Sigmoid colon (tissue), 4 donors: ENCODE measurements around the gene SIK3.

Experiments used
- EP300 ChIP-seq, 4 donors: sonication (generic); formaldehyde crosslinking; IDR thresholded peaks; one replicate each; pipeline ENCODE4 v1.6.1; 2017; ENCODE audit warnings: antibody characterized with exemption in 4 of 4
- POLR2A ChIP-seq, 2 donors: fragments of 450-650 bp; IDR thresholded peaks; one replicate each; pipeline ENCODE4 v1.6.1; 2016; ENCODE audit warnings: antibody characterized with exemption in 2 of 2, mild to moderate bottlenecking in 2 of 2, moderate library complexity in 2 of 2
- TF ChIP-seq, protein P1 (sequence below), 4 experiments: fragments of 450-650 bp in 3 of 4; fragments of 200-600 bp in 1 of 4; IDR thresholded peaks; one replicate each; pipeline ENCODE4 v1.5.1; 2016 to 2019; ENCODE audit warnings: antibody characterized with exemption in 4 of 4, mild to moderate bottlenecking in 3 of 4, moderate library complexity in 2 of 4

GRCh38 chr11:116950210-116950609, 148.0 kb downstream of the SIK3 start:
- TF ChIP-seq, protein P1, sequence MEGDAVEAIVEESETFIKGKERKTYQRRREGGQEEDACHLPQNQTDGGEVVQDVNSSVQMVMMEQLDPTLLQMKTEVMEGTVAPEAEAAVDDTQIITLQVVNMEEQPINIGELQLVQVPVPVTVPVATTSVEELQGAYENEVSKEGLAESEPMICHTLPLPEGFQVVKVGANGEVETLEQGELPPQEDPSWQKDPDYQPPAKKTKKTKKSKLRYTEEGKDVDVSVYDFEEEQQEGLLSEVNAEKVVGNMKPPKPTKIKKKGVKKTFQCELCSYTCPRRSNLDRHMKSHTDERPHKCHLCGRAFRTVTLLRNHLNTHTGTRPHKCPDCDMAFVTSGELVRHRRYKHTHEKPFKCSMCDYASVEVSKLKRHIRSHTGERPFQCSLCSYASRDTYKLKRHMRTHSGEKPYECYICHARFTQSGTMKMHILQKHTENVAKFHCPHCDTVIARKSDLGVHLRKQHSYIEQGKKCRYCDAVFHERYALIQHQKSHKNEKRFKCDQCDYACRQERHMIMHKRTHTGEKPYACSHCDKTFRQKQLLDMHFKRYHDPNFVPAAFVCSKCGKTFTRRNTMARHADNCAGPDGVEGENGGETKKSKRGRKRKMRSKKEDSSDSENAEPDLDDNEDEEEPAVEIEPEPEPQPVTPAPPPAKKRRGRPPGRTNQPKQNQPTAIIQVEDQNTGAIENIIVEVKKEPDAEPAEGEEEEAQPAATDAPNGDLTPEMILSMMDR (IDR thresholded peaks at IDR 0.05), result no peak
- TF ChIP-seq EP300 (IDR thresholded peaks at IDR 0.05) (no peak), POLR2A (IDR thresholded peaks at IDR 0.05) (no peak)
